ENCODE measurements around the gene SLAMF1.

GRCh38 chr1:160628799-160629263, 18.0 kb downstream of the SLAMF1 start:
- no peak for TF ChIP-seq CTCF (IDR thresholded peaks at IDR 0.05)
- TF ChIP-seq POLR2A (IDR thresholded peaks at IDR 0.05) = no peak
